Activated CD8-positive, alpha-beta memory T cell treated with anti-CD3 and anti-CD28 coated beads for 24 hours (primary cell): ENCODE results near the gene RBMS3.

Experiments used
- DNase-seq: peaks from one replicate; pipeline ENCODE4 v3.0.0-alpha.2; 2020

The RBMS3 gene

DNA sequence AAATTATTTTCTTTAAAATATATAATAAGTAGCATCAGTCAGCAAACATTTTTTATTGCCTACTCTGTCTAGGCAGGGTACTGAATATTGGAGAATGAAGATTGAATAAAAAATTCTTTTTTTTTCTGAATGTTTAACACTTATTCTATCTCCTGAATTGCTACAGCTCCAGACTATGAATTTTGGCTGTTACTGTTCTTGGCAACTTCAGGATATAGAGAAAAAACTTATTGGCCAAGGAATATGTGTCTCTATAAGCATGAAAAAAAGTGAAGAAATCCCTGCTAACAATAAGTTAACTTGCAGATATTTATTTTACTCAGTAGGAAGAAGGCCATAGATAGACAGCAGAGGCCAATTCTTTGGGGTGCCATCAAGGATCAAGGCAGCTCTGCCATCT, 309.6 kb downstream of the RBMS3 start:
- DNase-seq, result no peak

DNA sequence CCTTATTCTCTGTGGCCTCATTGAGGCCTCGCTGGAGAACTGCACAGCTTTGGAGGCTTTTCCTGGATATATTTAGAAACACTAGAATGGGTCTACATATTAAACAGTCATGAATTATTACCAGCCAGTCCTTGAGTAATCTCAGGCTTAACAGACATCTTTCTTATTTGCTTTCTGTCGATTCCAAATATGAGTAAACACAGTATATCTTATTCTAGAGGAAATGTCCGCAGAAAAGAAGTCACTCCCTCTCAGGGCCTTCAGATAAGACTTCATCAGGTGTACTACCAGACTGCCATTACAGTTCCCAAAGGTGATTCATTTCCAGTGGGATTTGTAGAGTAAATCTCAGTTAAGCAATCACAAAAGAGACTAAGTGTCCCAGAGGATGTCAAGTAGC, 310.7 kb downstream of the RBMS3 start:
- no peak for DNase-seq

DNA sequence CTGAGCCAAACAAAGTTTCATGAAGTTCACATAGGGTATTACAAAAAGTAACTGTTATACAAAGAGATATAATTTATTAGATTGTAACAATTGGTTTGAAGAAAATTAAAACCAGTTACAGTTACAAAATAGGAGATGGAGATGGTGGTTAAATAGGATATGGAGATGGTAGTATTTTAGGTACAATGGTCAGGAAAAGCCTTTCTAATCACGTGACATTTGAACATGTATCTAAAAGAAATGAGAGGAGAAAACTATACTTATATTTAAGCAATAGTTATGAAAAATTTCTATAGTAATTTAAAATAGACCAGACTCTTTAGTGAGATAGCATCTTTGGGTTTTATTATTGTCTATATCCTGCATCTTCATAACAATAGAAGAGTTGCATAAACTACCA, 312.9 kb downstream of the RBMS3 start:
- no peak for DNase-seq

DNA sequence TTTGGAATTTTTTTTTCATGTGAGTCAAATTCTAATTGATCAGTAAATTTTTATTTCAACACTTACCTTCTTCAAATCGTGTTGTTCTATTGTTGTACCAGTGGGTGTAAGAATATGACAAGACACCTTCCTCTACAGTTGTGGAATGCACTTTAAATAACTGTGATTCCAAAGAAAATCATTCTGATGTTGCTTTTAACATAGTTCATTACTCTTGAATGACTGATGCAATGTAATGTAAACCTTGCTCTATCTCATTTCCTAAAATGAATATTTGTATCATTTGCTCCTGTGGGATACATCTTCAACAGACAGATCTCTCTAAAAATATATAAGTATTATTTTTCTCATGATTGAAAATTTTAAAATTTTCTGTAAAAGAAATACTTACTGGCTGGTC, 313.4 kb downstream of the RBMS3 start:
- DNase-seq, result no peak

DNA sequence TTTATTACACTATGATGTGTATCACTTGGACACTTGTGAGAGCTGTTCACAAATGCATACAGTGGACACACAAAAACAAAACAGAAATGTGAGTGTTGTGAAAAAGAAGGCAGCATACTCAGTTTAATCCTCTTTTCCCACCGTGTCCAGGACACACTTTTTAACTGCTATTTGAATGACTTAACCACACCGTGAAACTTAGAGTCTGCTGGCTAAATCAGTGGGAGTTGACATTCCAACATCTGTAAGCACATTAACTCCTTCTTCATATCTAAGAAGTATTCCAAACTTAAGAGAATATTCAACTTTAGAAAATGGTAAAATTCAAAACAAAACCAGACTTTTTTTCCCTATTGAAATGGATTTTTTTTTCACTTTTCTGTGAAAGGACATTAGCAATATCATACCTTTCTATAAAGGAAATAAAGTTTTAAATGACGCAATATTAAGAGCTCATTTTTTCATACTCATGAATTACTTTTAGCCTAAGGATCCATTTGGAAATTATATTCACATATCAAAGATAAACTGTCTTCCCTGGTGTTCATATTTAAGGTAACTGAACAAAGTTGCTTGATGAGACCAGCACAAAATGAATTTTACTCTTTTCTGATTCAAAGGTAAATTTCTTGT, 316.6 kb downstream of the RBMS3 start:
- no peak for DNase-seq

DNA sequence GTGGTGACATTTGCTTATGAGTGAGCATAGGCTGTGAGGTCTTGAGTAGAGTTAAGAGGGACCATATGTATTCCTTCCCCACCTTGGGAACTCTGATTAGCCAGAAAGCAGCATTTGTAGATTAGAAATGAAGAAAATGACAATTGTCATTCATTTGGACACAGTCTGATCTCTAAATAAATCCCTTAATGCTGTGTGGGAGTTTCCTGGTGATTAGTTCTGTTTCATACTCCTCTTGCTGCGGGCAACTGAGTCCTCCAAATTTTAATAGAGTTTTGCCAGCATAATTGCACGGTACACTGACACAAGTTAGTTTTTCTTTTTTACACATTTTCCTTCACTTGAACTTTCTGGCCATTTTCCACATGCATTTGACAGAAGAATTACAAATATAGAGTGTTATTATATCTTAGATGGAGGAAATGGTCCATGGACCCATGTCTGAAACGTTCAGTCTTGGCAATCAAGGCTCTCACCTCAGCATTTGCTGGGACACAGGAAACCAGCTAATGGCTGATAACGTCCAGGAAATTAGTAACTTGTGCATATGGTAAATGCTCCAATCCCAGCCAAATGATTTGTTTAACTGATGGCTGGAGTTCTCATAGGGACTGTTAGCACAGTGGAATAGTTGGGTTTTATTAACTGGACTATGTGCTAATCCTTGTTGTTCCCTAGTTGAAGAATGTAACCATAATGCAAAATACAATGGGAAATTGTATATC, 321.2 kb downstream of the RBMS3 start:
- no peak for DNase-seq

DNA sequence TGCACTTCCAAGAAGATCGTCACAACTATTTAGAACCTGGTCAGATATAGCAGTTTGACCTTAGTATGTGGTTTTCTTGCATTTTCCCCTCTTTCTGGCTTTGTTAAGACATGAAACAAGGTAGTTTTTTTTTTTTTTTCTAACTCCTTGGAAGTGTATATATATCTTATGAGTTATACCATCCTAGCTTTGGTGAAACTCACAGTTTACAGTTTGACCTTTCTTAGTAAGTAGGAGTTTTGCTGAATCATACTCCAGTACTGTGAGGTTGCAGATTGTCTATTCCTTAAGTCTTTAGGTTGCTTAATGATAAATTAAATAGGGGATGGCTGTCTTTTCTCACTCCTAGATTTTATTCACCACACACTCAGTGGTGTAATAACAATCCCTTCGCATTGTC, 325.0 kb downstream of the RBMS3 start:
- no peak for DNase-seq

DNA sequence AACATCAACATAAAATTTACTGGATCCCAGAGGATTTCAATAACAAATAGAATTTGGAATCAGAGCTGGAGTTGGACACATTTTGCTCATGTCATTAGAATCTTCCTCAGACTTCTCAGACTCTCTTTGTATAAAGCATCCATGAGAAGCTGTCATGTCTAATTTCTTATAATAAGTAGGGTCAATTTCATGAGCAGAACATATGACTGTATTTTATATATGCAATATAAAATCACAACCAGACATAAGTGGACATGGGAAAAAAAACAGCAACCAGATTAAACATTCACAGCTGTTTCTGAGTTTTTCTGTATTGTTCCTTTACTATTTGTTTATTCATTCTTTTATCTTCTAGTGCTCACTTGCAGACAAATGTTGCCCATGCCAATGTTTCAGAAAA, 325.5 kb downstream of the RBMS3 start:
- DNase-seq, result no peak

DNA sequence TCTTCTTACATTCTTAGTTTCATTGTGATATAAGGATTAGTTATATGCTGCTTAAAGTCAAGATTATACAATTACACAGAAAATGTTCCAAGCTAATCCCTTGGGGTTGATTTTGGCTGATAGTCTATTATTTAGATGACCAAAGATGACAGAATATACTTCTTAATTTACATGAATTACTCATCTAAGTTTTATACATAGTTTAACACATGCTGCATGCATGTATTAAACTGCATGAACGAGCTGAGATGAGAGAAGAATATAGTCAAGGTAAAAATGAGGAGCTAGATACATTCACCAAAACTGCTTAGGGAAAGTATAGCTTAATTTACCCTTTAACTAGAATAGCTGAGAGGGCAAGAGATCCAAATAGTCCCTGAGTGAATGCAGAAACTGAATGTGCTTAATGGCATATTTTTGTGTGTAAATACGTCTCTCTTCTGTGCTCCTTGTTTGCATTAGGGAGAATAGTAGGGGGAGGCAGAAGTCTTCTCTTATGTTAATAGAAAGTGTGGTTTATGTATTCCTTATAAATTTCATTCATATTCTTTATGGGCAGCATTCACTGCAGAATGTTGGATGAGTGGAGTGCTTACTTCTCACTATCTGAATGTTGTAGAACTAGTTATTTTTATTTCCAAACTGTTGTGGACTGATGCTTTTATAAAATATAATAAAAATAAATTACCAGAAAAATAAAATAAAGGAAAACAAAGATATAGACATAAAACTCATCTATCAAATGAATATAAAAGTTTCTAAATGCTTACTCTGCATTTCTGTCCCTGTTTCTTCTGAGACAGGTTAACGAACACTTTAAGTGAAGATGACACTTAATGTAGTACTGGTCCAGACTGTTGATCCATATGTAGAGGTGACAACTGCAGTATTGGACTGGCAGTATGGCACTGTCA, 327.8 kb downstream of the RBMS3 start:
- no peak for DNase-seq

DNA sequence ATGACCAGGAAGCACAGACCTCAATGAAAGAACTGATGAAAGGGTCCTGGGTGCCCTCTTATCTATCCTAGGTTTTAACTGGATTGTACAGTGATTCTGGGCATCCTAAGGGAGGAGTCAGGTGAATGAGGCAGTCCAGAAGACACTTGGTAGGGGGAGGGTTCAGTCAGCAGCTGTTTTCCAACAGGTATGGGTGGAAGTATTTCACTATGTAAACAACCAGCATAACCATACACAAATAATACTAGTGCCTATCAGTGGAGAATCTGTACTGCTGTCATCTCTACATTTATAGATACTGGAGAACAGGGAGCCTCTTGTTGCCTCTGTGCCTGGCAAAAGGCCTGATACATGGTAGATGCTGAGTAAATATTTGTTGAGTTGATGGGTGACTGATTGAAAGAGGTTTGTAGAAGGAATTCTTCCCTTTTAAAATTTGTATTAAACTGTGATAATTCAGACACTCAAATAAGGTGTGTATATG, 328.5 kb downstream of the RBMS3 start:
- DNase-seq, result no peak

DNA sequence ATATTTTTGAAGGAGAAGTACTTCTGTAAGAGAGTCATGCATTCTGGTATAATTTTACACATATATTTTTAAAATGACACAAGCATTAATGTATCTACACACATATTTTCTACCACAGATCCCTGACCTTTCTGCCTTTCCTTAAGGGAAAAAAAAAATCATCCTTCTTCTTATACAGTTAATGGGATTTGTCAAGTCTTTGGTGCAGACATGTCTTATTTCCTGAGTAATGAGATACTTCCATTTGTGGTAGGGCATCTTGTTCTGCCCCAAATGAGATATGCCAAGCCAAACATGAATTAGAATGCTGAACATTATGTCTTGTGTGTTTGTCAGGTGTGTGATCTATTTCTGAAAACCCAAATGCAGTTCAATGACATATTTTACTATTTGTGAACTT, 329.9 kb downstream of the RBMS3 start:
- no peak for DNase-seq

DNA sequence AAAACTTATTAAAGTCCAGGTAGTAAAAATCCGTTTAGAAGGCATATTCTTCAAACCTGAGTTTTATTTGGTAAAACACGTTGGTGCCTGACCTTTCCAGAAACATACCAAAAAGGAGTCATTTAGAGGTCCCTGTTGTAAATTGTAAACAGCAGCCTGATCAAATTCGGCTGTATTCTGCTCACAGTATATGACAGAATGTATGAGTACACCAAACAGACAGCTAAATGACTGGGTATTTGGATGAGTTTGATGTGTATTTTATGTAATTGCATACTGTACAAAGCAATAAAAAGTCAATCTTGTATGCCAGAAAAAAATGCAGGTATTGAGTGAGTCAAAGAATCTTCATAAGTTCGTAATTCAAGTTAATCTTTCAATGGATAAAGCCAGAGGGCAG, 330.4 kb downstream of the RBMS3 start:
- no peak for DNase-seq

DNA sequence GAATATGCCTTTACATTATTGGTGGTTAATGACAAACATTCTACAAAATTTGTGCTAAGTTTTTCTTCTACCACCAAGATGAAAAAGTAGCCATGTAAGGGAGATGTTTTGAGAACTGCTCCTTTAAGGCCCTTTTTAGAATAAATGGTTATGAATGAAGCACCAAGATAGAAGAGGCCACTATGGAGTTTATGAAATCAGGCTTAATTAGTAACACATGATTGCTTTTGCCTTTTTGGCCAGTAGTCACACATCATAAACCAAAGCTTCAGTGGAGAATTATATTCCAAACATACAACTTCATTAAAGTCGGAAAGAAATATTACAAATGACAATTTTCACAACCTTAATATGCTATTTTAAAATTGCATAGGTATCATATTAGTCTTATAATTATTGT, 331.7 kb downstream of the RBMS3 start:
- no peak for DNase-seq

DNA sequence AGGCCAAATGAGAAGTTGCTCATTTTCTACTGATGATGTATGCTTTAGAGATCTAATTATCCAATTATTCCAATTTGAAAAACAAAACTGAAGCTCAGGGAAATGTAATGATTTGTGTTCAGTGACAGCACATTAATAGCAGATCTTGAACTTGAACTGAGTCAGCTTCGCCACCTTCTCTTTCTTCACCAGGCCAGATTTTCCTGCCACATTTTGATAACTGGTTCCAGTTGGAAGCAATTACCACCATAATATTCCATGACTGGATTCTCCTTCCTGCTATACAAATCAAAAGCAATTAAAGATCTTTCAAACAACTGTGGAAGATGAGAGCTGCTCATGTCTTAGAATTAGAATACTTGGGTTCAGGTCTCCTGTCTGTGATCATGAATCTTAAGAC, 334.1 kb downstream of the RBMS3 start:
- no peak for DNase-seq

DNA sequence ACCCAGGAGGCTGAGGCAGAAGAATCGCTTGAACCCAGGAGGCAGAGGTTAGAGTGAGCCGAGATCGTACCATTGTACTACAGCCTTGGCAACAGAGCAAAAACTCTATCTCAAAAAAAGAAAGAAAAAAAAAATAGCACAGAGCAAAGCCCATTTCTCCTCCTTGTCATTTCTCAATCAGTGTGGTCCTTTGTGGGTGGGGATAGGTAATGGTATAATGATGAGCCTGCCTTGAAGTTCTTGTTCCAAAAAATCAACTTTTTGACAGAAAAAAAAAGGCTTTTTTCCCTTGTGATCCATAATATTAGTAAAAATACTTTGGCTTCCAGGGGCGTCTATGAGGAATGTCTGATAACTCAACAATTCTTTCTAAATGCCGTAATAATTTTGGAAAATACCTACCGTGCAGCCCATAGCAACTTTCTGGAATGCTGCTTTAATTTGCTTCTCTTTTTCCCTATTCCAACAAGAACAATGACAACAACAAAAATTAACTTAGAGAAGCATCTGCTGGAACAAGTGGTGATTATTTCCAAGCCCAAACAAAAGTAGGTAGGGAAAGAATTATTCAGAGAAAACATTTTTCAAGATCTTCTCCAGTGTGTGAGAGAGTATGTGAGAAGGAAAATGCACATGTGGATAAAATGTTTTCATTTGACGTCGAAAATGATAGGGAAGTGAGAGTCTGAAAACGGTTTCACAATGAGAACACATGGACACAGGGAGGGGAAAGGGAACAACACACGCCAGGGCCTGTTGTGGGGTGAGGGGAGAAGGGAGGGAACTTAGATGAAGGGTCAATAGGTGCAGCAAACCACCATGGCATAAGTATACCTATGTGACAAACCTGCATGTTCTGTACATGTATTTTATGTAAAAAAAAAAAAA, 337.8 kb downstream of the RBMS3 start:
- no peak for DNase-seq

DNA sequence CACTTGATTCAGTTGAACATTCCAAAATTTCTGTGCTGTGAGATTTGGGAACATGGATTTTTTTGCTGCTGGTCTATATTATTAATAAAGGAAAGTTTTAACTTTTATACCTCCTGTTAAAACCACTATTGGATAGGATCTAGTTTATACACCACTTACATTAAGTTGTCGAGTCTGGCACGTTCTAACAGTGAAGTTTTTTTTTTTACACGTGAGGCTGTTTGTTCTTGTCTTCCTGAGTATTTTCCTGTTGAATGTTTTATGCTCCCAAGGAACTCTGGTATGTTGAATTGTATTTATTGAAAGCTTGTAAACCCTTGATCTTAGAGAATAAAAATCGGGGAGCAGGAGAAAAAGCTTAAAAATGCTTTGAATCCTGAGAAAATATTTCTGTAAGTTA, 338.8 kb downstream of the RBMS3 start:
- no peak for DNase-seq

DNA sequence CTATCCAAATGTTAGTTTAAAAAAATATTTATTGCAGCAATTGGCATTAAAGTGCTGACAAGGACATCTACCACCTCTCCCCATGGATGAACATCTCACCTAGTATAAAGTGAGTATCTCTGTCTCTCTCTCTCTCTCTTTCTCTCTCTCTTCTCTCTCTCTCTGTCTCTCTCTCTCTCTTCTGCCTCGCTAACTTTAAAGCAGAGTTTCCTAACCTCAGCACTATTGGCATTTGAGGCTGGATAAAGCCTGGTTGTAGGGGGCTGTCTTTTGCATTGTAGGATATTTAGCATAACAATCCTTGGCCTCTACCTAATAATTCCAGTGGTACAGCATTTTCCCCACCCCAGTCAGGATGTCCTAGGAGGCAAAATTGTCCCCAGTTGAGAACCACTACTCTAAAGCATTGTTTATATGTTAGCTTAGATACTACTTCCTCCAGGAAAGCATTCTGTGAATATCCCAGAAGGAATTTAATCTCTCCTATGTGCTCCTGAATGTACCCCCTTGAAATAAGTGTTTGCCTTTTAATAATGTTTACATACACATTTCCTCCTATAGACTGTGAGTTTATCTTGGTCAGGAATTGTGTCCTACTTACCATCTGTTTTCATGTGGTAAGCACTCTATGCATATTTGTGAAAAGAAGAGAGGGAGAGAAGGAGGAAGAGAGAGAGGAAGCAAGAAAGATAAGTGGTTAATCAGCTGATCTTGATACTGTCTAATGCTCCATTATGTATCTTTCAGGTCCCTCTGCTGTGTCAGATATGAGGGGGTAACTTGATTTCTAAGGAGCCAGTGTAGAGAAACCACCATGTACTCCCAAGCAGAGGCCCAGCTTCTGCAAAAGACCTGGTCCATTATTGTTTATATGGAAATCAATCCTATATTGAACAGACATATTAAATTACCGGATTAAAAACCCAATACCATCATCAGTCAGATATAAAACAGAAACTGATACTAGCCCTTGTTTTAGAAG, 346.6 kb downstream of the RBMS3 start:
- DNase-seq, result no peak

DNA sequence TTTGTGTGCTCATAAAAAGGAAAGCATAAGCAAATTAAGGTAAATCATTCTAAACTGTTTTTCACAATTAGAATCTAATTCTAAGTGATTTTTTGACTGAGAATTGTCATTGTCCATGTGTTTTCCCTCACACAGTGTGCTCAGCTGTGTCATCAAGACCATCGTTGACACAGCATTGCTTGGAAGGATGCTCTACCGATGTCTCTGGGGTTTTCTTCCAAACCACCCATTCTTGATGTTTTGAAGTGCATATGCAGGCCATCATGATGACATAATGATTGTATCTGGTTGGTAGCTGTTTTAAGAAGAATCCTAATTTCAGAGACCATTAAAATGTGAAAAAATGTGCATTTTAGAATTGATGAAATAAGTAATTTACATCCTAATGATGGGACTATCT, 347.9 kb downstream of the RBMS3 start:
- DNase-seq, result no peak

DNA sequence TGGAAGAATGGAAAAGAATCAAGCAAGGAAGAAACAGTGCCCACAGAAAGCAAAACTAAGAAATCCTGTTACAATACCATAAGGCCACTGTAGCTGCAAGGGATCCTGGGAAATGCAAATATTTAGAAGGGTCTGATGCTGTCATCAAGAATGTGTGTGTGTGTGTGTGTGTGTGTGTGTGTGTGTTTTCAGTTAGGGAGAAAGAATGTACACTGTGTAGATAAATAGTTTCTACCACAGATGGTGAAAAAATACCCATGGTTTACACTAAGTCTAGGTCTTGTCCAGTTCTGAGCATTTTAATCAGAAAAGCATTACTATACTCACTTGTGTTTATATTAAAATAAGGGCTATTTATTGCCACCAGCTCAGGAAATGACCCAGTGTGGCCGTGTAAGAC, 355.0 kb downstream of the RBMS3 start:
- no peak for DNase-seq

DNA sequence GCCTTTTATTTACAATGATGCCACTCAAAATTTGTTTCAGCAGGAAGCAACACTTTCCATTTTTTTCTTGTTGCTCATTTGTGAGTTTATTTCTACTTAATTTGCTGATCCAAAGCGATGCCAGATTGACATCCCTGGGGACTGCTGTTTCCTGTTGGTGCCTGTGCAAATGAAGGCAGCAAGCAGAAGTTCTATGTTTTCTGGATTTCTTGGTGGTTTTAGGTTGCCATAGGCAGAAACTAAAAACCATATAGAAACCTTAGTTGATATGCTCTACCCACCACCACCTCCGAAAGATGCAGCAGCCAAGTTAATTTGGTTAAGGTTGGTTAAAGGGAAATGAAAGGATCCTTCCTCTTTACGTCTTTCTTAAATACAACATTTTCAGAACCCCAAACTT, 356.2 kb downstream of the RBMS3 start:
- DNase-seq, result no peak

DNA sequence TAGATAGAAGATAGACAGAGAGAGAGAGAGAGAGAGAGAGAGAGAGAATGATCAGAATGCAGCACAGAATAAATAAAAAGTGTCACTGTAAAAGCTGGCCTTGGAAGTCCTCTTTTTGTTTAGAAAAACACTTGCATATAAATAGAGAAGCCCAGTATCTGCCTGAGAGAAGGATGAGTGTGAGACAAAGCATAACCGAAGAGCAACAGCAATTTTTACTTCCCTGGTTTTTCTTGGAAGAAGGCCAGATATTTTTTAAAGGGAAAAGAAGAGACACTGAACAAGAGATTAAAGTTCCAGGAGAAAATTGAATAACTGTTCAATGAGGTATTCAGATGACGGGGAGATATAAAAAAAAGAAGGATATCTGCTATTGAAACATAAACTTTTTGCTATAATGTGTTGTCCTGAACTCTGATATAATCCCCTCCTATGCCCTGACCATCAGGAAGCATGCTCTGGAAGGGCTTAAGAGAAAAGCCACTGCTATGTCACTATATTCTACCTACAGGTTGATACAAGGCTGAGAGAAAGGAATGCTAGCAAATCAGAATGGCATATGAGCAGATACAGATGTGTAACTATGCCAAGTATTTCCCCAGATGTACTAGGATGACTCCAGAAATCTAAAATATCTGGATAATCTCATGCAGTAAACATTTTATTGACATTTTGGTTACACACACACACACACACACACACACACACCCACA, 358.9 kb downstream of the RBMS3 start:
- no peak for DNase-seq
